K562 (cell line): Measurements from ENCODE around the gene TERB1. TPM values are rescaled to one million over a fixed set of nuclear protein-coding genes. Genes with fewer than 3 reads are reported as not detected.

Experiments used
- C11orf30 ChIP-seq: fragments of 450-650 bp; IDR thresholded peaks from 2 replicates; pipeline ENCODE4 v1.6.1; 2016; ENCODE audit warnings: low read depth, mild to moderate bottlenecking
- CBX5 ChIP-seq: IDR thresholded peaks from 2 replicates; pipeline ENCODE4 v1.6.1; 2014; ENCODE audit warnings: low read depth, borderline replicate concordance
- CREB5 ChIP-seq: fragments of 250-450 bp; sonication (Bioruptor Pico); IDR thresholded peaks from 2 replicates; pipeline ENCODE4 v1.5.0; 2020; ENCODE audit warnings: mild to moderate bottlenecking
- EP400 ChIP-seq: fragments of 450-650 bp; IDR thresholded peaks from 2 replicates; pipeline ENCODE4 v1.6.1; 2017; ENCODE audit warnings: antibody characterized with exemption, mild to moderate bottlenecking, moderate library complexity
- GABPB2 ChIP-seq: fragments of 250-450 bp; sonication (Bioruptor Pico); conservative IDR thresholded peaks from 2 replicates; pipeline ENCODE4 v1.5.1; 2021; ENCODE audit warnings: mild to moderate bottlenecking
- ILF3 ChIP-seq: fragments of 450-650 bp; IDR thresholded peaks from 2 replicates; pipeline ENCODE4 v1.6.1; 2018; ENCODE audit warnings: antibody characterized with exemption, mild to moderate bottlenecking, moderate library complexity, borderline replicate concordance
- KDM4B ChIP-seq, 2 experiments: fragments of 450-650 bp in 1 of 2; sonication (generic) in 1 of 2; IDR thresholded peaks; 2 replicates each; pipeline ENCODE4 v1.6.1; 2016 to 2017; ENCODE audit warnings: borderline replicate concordance in 2 of 2, antibody characterized with exemption in 1 of 2, low read depth in 1 of 2, mild to moderate bottlenecking in 1 of 2
- KHSRP ChIP-seq: fragments of 450-650 bp; IDR thresholded peaks from 2 replicates; pipeline ENCODE4 v1.6.1; 2017
- MCM5 ChIP-seq: fragments of 450-650 bp; IDR thresholded peaks from 2 replicates; pipeline ENCODE4 v1.6.1; 2016; ENCODE audit warnings: low read depth
- MXI1 ChIP-seq: IDR thresholded peaks from 2 replicates; pipeline ENCODE4 v1.6.1; 2011; ENCODE audit warnings: low read depth, mild to moderate bottlenecking, improper control_type of control experiment, low read length
- NBN ChIP-seq: fragments of 450-650 bp; IDR thresholded peaks from 2 replicates; pipeline ENCODE4 v1.6.1; 2016; ENCODE audit warnings: low read depth, mild to moderate bottlenecking
- PCBP1 ChIP-seq: fragments of 200-400 bp; formaldehyde crosslinking; IDR thresholded peaks from 2 replicates; pipeline ENCODE4 v1.6.1; 2018; ENCODE audit warnings: mild to moderate bottlenecking, low read depth, low read length; ENCODE audit not compliant: poor library complexity, severe bottlenecking
- POLR2AphosphoS5 ChIP-seq: IDR thresholded peaks from 2 replicates; pipeline ENCODE4 v1.6.1; 2011; ENCODE audit warnings: mild to moderate bottlenecking, low read depth, low read length, moderate library complexity; ENCODE audit not compliant: control insufficient read depth, insufficient read depth
- RAD21 ChIP-seq, 2 experiments: fragments of 250-450 bp in 1 of 2; fragments of 450-650 bp in 1 of 2; sonication (Bioruptor Pico) in 1 of 2; formaldehyde crosslinking in 1 of 2; IDR thresholded peaks in 1 of 2; conservative IDR thresholded peaks in 1 of 2; 2 replicates each; pipeline versions ENCODE4 v1.4.0 to v1.8.0; 2020 to 2022; ENCODE audit warnings: mild to moderate bottlenecking in 2 of 2, moderate library complexity in 1 of 2
- RB1 ChIP-seq: fragments of 450-650 bp; IDR thresholded peaks from 2 replicates; pipeline ENCODE4 v1.6.1; 2017; ENCODE audit warnings: low read depth, mild to moderate bottlenecking
- SMARCC2 ChIP-seq: fragments of 450-650 bp; IDR thresholded peaks from 2 replicates; pipeline ENCODE4 v1.6.1; 2017; ENCODE audit warnings: antibody characterized with exemption, moderate library complexity, mild to moderate bottlenecking, low read depth
- SP1 ChIP-seq: sonication (generic); formaldehyde crosslinking; IDR thresholded peaks from 2 replicates; pipeline ENCODE4 v1.8.1; 2022; ENCODE audit warnings: mild to moderate bottlenecking, missing genetic modification reagents
- SREBF1 ChIP-seq: fragments of 150-350 bp; IDR thresholded peaks from 2 replicates; pipeline ENCODE4 v1.6.1; 2014; ENCODE audit warnings: antibody characterized with exemption, low read depth, low read length, borderline replicate concordance
- STAT5B ChIP-seq: fragments of 250-450 bp; sonication (Bioruptor Pico); IDR thresholded peaks from 2 replicates; pipeline ENCODE4 v1.8.0; 2021; ENCODE audit warnings: mild to moderate bottlenecking, inconsistent platforms
- TCF7 ChIP-seq: sonication (generic); IDR thresholded peaks from 2 replicates; pipeline ENCODE4 v1.6.1; 2016; ENCODE audit warnings: antibody characterized with exemption, borderline replicate concordance
- ZNF263 ChIP-seq: sonication (generic); formaldehyde crosslinking; IDR thresholded peaks from 2 replicates; pipeline ENCODE4 v1.8.0; 2022; ENCODE audit warnings: mild to moderate bottlenecking, missing genetic modification reagents, borderline replicate concordance
- ZNF584 ChIP-seq: fragments of 200-800 bp; sonication (Bioruptor generic); IDR thresholded peaks from 2 replicates; pipeline ENCODE4 v1.6.1; 2016; ENCODE audit warnings: low read depth, mild to moderate bottlenecking, missing genetic modification characterization, missing compliant biosample characterization
- polyA plus RNA-seq, 8 experiments: library from polyadenylated mRNA; depleted of rRNA in 4 of 8; stranded (reverse) in 5 of 8; unstranded in 3 of 8; fragments of >200 nt; fragmentation: Nextera tagmentation in 2 of 8; fragmentation: Illumina TruSeq in 1 of 8; extraction: Ambion mirVana in 2 of 8; extraction: Trizol in 1 of 8; gene quantifications; 2 replicates each; pipeline versions ENCODE4 v1.2.1 to v1.2.3, GENCODE V29; 2011 to 2014; ENCODE audit warnings: inconsistent platforms in 1 of 8, missing spikeins in 1 of 8
- total RNA-seq, 7 experiments: library from RNA; depleted of rRNA in 6 of 7; stranded (reverse); fragments of >200 nt in 6 of 7; fragmentation: Illumina TruSeq in 2 of 7; extraction: Trizol in 2 of 7; gene quantifications; 2 replicates each; pipeline versions ENCODE4 v1.2.1 to v1.2.3, GENCODE V29; 2011 to 2021; ENCODE audit warnings: low replicate concordance in 1 of 7
- TF ChIP-seq, protein P1 (sequence below): IDR thresholded peaks from 2 replicates; pipeline ENCODE4 v1.6.1; 2014; ENCODE audit warnings: antibody characterized with exemption
- TF ChIP-seq, protein P2 (sequence below): sonication (generic); formaldehyde crosslinking; IDR thresholded peaks from 2 replicates; pipeline ENCODE4 v1.8.1; 2022; ENCODE audit warnings: missing genetic modification reagents

The TERB1 gene
- total and polyA plus RNA-seq, 9 of the 15 experiments (the other 6 are each of a cell fraction or from before 2014, with no cell fraction given), result not detected

DNA sequence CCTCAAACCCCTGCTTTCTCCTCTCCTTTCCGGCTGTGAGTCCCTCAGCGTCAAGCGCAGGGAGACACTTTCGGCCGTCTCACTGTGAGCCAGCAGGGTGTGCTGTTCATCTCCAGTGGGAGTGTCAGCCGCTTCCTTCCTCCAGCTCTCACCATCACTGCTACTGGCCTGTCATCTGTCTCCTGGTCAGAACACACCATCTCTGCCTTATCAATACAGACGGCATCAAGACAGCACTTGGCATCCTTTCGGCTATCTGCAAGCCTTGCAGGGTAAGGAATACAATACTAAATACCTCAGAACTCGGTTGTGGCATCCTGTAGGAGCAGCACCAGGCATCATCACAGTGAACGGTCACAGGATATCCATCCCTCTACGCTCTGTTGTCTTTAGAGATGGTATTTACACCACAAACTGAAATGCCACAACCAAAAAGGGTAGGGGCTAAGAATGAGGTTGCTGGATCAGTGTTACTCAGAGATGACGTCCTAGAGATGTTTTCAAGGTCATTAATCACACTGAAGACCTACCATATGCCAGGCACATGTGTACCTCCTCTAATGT is 84.2 kb downstream of the TERB1 start (continued):
- no peak for TF ChIP-seq PCBP1
- TF ChIP-seq CREB5, result no peak
- TF ChIP-seq, protein P1, sequence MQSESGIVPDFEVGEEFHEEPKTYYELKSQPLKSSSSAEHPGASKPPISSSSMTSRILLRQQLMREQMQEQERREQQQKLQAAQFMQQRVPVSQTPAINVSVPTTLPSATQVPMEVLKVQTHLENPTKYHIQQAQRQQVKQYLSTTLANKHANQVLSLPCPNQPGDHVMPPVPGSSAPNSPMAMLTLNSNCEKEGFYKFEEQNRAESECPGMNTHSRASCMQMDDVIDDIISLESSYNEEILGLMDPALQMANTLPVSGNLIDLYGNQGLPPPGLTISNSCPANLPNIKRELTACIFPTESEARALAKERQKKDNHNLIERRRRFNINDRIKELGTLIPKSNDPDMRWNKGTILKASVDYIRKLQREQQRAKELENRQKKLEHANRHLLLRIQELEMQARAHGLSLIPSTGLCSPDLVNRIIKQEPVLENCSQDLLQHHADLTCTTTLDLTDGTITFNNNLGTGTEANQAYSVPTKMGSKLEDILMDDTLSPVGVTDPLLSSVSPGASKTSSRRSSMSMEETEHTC, result no peak
- no peak for TF ChIP-seq MCM5
- TF ChIP-seq GABPB2 (CRISPR knock-in tag), result no peak
- no peak for TF ChIP-seq SMARCC2
- TF ChIP-seq, protein P2, sequence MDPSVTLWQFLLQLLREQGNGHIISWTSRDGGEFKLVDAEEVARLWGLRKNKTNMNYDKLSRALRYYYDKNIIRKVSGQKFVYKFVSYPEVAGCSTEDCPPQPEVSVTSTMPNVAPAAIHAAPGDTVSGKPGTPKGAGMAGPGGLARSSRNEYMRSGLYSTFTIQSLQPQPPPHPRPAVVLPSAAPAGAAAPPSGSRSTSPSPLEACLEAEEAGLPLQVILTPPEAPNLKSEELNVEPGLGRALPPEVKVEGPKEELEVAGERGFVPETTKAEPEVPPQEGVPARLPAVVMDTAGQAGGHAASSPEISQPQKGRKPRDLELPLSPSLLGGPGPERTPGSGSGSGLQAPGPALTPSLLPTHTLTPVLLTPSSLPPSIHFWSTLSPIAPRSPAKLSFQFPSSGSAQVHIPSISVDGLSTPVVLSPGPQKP (CRISPR knock-in tag), result no peak
- no peak for TF ChIP-seq ZNF584
- TF ChIP-seq CBX5, result no peak
- TF ChIP-seq RB1, result peak; percentile 57; the same call in 1 of the 2 replicates
- TF ChIP-seq ZNF263 (CRISPR knock-in tag), result no peak
- TF ChIP-seq NBN, result no peak
- no peak for TF ChIP-seq SREBF1
- TF ChIP-seq ILF3, result no peak
- TF ChIP-seq SP1 (CRISPR knock-in tag), result 0 out of 2 replicates have a peak, but pooled peaks have one; percentile 27
- no peak for TF ChIP-seq EP400
- peak in 1 of 2 experiments; percentile 69; a peak in 3 of 4 replicates for TF ChIP-seq RAD21 (CRISPR knock-in tag; conservative IDR thresholded peaks at IDR 0.05 in 1 of 2, IDR thresholded peaks at IDR 0.05 in 1 of 2)
- TF ChIP-seq KDM4B (IDR thresholded peaks at IDR 0.05; ENCODE audit: borderline replicate concordance in 2 of 2, low read depth in 1 of 2), result no peak
- TF ChIP-seq POLR2AphosphoS5, result peak; percentile 26; the same call in 1 of the 2 replicates
- no peak for TF ChIP-seq C11orf30
- TF ChIP-seq TCF7, result no peak
- no peak for TF ChIP-seq KHSRP
- TF ChIP-seq STAT5B (CRISPR knock-in tag), result no peak
- no peak for TF ChIP-seq MXI1
